GM23338 (cell line): ENCODE results near the gene NQO2.

Experiments
- CREB1 ChIP-seq: fragments of 250-450 bp; sonication (Bioruptor Pico); IDR thresholded peaks from 2 replicates; pipeline ENCODE4 v1.5.0; 2020; ENCODE audit warnings: low read depth, mild to moderate bottlenecking, moderate library complexity
- CTCF ChIP-seq, 2 experiments: fragments of 200-600 bp in 1 of 2; sonication (generic) in 1 of 2; conservative IDR thresholded peaks; 2 replicates each; pipeline versions ENCODE4 v1.5.1 to v1.6.1; 2016 to 2017; ENCODE audit warnings: antibody characterized with exemption in 2 of 2, low read depth in 2 of 2, mild to moderate bottlenecking in 2 of 2, moderate library complexity in 1 of 2
- ETS1 ChIP-seq: IDR thresholded peaks from 2 replicates; pipeline ENCODE4 v1.6.1; 2016; ENCODE audit warnings: antibody characterized with exemption
- EZH2 ChIP-seq: fragments of 200-600 bp; sonication (generic); IDR thresholded peaks from one replicate; pipeline ENCODE4 v1.8.0; 2017; ENCODE audit warnings: antibody characterized with exemption, mild to moderate bottlenecking, low read depth; ENCODE audit not compliant: unreplicated experiment
- EZH2phosphoT487 ChIP-seq: fragments of 200-600 bp; sonication (generic); IDR thresholded peaks from one replicate; pipeline ENCODE4 v1.8.1; 2018; ENCODE audit warnings: antibody characterized with exemption; ENCODE audit not compliant: unreplicated experiment
- JUNB ChIP-seq: IDR thresholded peaks from one replicate; pipeline ENCODE4 v1.6.1; 2016; ENCODE audit warnings: antibody characterized with exemption; ENCODE audit not compliant: unreplicated experiment
- POLR2AphosphoS5 ChIP-seq: IDR thresholded peaks from 2 replicates; pipeline ENCODE4 v1.6.1; 2016; ENCODE audit warnings: antibody characterized with exemption, low read depth
- TF ChIP-seq, protein P1 (sequence below): IDR thresholded peaks from one replicate; pipeline ENCODE4 v1.6.1; 2018; ENCODE audit warnings: antibody characterized with exemption; ENCODE audit not compliant: unreplicated experiment

DNA sequence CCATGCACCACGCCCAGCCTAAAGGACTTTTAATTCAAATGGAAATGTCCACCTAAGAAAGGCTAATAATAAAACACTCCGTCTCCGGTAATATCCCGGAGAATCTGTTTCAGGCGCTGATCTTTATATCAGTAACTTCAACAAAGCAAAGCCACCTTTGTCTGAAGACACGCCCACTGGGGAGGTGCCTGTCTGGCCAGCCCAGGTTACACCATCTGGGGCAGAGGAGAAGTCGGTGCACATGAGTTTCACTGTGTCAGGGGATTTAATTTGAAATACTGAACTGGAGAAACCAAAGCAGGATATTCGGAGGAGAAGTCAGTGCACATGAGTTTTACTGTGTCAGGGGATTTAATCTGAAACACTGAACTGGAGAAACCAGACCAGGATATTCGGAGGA is 37.7 kb upstream of the NQO2 start:
- TF ChIP-seq, protein P1, sequence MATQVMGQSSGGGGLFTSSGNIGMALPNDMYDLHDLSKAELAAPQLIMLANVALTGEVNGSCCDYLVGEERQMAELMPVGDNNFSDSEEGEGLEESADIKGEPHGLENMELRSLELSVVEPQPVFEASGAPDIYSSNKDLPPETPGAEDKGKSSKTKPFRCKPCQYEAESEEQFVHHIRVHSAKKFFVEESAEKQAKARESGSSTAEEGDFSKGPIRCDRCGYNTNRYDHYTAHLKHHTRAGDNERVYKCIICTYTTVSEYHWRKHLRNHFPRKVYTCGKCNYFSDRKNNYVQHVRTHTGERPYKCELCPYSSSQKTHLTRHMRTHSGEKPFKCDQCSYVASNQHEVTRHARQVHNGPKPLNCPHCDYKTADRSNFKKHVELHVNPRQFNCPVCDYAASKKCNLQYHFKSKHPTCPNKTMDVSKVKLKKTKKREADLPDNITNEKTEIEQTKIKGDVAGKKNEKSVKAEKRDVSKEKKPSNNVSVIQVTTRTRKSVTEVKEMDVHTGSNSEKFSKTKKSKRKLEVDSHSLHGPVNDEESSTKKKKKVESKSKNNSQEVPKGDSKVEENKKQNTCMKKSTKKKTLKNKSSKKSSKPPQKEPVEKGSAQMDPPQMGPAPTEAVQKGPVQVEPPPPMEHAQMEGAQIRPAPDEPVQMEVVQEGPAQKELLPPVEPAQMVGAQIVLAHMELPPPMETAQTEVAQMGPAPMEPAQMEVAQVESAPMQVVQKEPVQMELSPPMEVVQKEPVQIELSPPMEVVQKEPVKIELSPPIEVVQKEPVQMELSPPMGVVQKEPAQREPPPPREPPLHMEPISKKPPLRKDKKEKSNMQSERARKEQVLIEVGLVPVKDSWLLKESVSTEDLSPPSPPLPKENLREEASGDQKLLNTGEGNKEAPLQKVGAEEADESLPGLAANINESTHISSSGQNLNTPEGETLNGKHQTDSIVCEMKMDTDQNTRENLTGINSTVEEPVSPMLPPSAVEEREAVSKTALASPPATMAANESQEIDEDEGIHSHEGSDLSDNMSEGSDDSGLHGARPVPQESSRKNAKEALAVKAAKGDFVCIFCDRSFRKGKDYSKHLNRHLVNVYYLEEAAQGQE = no peak
- no peak for TF ChIP-seq CTCF (conservative IDR thresholded peaks at IDR 0.05; ENCODE audit: low read depth in 2 of 2)
- TF ChIP-seq EZH2 = no peak
- TF ChIP-seq EZH2phosphoT487 = no peak
- TF ChIP-seq POLR2AphosphoS5 = no peak
- TF ChIP-seq CREB1 = no peak
- TF ChIP-seq JUNB = no peak
- no peak for TF ChIP-seq ETS1
